BLaER1 (cell line): ENCODE results near the gene NDUFAF4.

Experiments
- H3K27ac ChIP-seq: shearing (Covaris generic); formaldehyde crosslinking; 2 replicates; pipeline ENCODE4 v1.8.1; 2022
- H3K27me3 ChIP-seq: shearing (Covaris generic); formaldehyde crosslinking; 2 replicates; pipeline ENCODE4 v1.8.1; 2022
- H3K36me3 ChIP-seq: shearing (Covaris generic); formaldehyde crosslinking; 2 replicates; pipeline ENCODE4 v1.8.1; 2022
- H3K4me1 ChIP-seq: shearing (Covaris generic); formaldehyde crosslinking; 2 replicates; pipeline ENCODE4 v1.8.1; 2022
- H3K4me2 ChIP-seq: shearing (Covaris generic); formaldehyde crosslinking; 2 replicates; pipeline ENCODE4 v1.8.1; 2022
- H3K4me3 ChIP-seq: shearing (Covaris generic); formaldehyde crosslinking; 2 replicates; pipeline ENCODE4 v1.8.1; 2022
- H3K9ac ChIP-seq: shearing (Covaris generic); formaldehyde crosslinking; 2 replicates; pipeline ENCODE4 v1.8.1; 2022
- H3K9me3 ChIP-seq: shearing (Covaris generic); formaldehyde crosslinking; 2 replicates; pipeline ENCODE4 v1.8.1; 2022
- H4K20me1 ChIP-seq: shearing (Covaris generic); formaldehyde crosslinking; 2 replicates; pipeline ENCODE4 v1.8.1; 2022
- Cebpa-rat ChIP-seq: shearing (Covaris generic); IDR thresholded peaks from 2 replicates; pipeline ENCODE4 v1.8.1; 2022

Gene NDUFAF4

DNA sequence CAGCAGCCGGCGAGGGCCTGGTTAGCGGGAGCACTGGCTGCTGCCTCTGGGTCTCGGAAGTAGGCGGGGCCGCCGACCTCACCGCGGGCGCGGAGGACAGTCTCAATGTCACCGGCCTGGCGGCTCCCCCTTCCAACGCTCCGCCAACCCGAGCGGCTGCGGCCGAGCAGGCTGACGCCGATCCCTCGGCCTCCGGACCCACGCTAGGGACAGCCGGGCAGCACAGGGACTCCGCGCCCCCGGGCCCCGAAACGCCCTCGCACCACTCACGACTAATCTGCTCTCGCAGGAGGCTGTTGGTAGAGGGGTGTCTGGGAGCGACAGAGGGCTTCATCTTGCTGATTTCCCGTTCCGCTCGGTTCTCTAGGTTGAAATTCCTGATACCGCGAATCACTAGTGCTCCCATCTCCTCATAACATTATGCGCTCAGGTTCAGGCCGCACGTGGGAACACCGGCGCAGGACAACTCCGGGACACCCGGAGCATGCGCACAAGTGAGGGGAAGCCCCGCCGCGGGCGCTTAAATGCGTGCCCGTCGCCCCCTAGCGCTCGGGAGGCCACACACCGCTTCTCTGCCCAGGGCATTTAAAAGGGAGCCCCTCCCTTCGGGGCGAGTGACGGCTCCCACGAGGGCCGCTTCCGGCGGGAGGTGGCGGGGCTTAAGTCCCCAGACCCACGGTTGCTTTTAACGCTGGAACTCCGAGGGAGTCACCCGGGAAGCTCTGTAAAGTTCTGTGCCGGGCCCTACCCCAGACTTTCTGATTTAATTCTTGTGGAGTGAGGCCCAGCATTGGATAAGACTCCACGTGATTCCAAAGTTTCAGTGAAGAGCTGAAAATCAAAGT lies at the start of gene NDUFAF4:
NDUFAF4 (minus strand) TSS at position 496 of the 845 bp plus-strand sequence; CDS start at position 406, 90 bp downstream.
- TF ChIP-seq Cebpa-rat = no peak
- peak within 1 kb of the TSS; percentile 85 for H3K9ac ChIP-seq

GRCh38 chr6:96947055-96947454 lies 49.4 kb upstream of the NDUFAF4 start:
- no peak overlapping the region for H3K27ac ChIP-seq
- no peaks in the 10 kb centered on the region for H3K9me3 ChIP-seq
- H3K4me1 ChIP-seq = no peaks in the 10 kb centered on the region
- no peak overlapping the region for H3K9ac ChIP-seq
- H3K4me3 ChIP-seq = no peak overlapping the region
- H3K36me3 ChIP-seq = no peaks in the 10 kb centered on the region
- no peak overlapping the region for H3K4me2 ChIP-seq
- no peak for TF ChIP-seq Cebpa-rat
- no peaks in the 10 kb centered on the region for H4K20me1 ChIP-seq
- no peaks in the 10 kb centered on the region for H3K27me3 ChIP-seq

More for the DNA sequence above, at the start of gene NDUFAF4:
- peak within 1 kb of the TSS; percentile 84 for H3K4me2 ChIP-seq
- no peaks in the 10 kb centered on the region for H3K9me3 ChIP-seq
- peak within 1 kb of the TSS; percentile 85 for H3K4me3 ChIP-seq
- peak within 1 kb of the TSS; percentile 83 for H3K27ac ChIP-seq
- peaks cover 32% of the 10 kb centered on the region for H3K36me3 ChIP-seq
- peaks cover 43% of the 10 kb centered on the region for H4K20me1 ChIP-seq
- peaks cover 45% of the 10 kb centered on the region for H3K4me1 ChIP-seq
- H3K27me3 ChIP-seq = no peaks in the 10 kb centered on the region

- no peaks in the 10 kb centered on the region for H3K27me3 ChIP-seq
- H3K27ac ChIP-seq = no peak overlapping the region
- no peak for TF ChIP-seq Cebpa-rat
- H3K9ac ChIP-seq = no peak overlapping the region
- H3K4me2 ChIP-seq = no peak overlapping the region
- H4K20me1 ChIP-seq = no peaks in the 10 kb centered on the region
- no peaks in the 10 kb centered on the region for H3K9me3 ChIP-seq
- H3K4me3 ChIP-seq = no peak overlapping the region
- no peaks in the 10 kb centered on the region for H3K4me1 ChIP-seq
- no peaks in the 10 kb centered on the region for H3K36me3 ChIP-seq
These were observed 46.0 kb upstream of the NDUFAF4 start for GRCh38 chr6:96943555-96944215.

DNA sequence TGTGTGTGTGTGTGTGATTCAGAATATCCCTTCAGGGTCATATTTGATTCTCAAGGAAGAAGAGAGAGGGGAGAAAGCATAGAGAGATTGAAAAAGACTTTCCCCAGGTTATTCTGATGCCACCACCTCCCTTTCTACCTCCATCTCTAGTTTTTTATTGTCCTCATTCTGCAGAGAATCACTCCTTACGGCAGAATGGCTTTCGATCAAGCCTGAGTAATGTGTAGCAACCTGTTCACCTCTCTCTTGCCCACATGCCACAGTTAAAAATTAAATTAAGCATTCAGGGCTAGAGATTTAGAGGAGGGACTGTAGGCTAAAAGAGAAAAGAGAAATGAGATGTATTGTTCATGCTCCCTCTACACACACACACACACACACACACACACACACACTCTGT lies 45.0 kb upstream of the NDUFAF4 start:
- Histone ChIP-seq H3K9ac (no peak overlapping the region), H3K4me2 (no peak overlapping the region), H3K36me3 (no peaks in the 10 kb centered on the region), H3K27ac (no peak overlapping the region), H3K27me3 (no peaks in the 10 kb centered on the region), H4K20me1 (no peaks in the 10 kb centered on the region), H3K4me3 (no peak overlapping the region), H3K9me3 (no peaks in the 10 kb centered on the region), H3K4me1 (no peaks in the 10 kb centered on the region)
- no peak for TF ChIP-seq Cebpa-rat

GRCh38 chr6:96940322-96940721 lies 42.6 kb upstream of the NDUFAF4 start:
- H3K27me3 ChIP-seq = no peaks in the 10 kb centered on the region
- H3K27ac ChIP-seq = no peak overlapping the region
- no peaks in the 10 kb centered on the region for H3K4me1 ChIP-seq
- H3K4me3 ChIP-seq = no peak overlapping the region
- H3K9me3 ChIP-seq = no peaks in the 10 kb centered on the region
- H3K36me3 ChIP-seq = no peaks in the 10 kb centered on the region
- H3K4me2 ChIP-seq = no peak overlapping the region
- no peaks in the 10 kb centered on the region for H4K20me1 ChIP-seq
- no peak overlapping the region for H3K9ac ChIP-seq
- no peak for TF ChIP-seq Cebpa-rat

DNA sequence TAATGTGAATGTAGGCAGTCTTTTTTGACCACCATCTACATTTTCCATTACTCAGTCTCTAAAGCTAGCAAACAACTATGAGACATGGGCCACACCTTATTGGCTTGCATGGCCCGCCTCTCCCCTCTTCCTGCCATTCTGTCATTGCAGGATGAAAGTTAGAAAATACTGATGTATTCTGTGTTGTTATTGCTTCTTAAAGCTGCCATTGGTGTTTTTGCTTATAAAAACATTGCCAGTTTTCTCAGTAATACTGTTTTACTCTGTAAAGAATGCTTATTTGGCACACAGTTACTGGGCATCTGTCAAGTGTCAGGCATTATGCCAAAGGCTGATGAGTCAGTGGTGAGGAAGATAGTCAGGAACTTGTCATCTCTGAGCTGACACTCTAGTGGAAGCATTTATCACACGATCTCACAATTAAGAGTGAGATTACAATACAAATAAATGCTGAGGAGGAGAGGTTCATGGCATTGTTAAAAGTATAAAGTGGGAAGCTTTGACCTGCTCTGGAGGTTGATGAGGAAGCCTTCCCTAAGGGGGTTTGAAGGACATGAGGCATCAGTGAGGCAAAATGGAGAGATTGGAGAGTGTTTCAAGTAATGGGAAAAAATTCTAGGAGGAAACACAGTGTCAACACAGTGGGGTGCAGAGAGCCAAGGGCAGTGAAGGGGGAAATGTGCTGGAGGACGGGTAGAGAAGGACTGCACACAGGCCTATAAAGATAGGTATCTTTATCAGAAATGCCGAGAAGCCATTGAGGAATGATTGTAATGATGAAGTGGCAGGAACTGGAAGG lies 41.5 kb upstream of the NDUFAF4 start:
- no peaks in the 10 kb centered on the region for H3K4me1 ChIP-seq
- H4K20me1 ChIP-seq = no peaks in the 10 kb centered on the region
- H3K27me3 ChIP-seq = no peaks in the 10 kb centered on the region
- TF ChIP-seq Cebpa-rat = no peak
- no peak overlapping the region for H3K27ac ChIP-seq
- H3K4me2 ChIP-seq = no peak overlapping the region
- no peaks in the 10 kb centered on the region for H3K9me3 ChIP-seq
- H3K36me3 ChIP-seq = no peaks in the 10 kb centered on the region
- H3K9ac ChIP-seq = no peak overlapping the region
- H3K4me3 ChIP-seq = no peak overlapping the region

DNA sequence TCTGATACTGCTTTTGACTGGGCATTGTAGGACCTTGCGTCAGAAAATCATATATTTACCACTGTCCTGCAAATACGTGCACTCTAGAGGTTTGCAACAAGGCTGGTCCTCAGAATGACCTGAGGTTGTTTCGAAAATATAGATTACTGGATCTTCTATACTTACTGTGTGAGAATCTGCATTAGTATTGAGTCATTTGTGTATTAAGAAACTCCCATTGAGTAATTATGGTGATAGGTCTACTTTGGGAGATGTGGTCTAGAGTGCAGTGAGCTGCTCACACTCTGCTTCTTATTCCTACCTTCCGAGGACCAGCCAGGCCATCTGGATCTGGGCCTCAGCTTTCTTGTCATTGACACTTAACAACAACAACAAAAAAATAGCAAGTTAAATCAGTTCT lies 36.4 kb upstream of the NDUFAF4 start:
- no peak overlapping the region for H3K4me2 ChIP-seq
- H3K9ac ChIP-seq = no peak overlapping the region
- H3K4me3 ChIP-seq = no peak overlapping the region
- no peaks in the 10 kb centered on the region for H3K9me3 ChIP-seq
- TF ChIP-seq Cebpa-rat = no peak
- H3K27me3 ChIP-seq = no peaks in the 10 kb centered on the region
- H3K4me1 ChIP-seq = no peaks in the 10 kb centered on the region
- no peaks in the 10 kb centered on the region for H3K36me3 ChIP-seq
- no peaks in the 10 kb centered on the region for H4K20me1 ChIP-seq
- no peak overlapping the region for H3K27ac ChIP-seq

DNA sequence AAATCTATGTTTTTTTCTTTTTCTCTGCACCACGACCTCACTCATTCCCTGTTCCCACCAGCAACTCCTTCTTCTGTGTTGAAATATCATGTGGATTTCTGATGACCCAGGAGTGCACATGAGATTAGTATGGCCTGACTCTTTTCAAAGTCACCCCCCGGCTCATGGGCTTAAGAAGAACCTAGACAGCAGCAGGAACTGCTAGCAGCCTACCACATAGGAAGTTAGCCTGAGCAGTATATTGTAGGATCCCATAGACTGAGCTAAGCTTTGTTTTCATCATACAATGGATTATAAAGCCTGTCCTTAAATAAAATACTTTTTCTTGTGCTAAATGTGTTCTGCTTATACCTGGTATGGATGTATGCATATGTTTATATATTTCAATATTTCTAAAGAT lies 33.5 kb upstream of the NDUFAF4 start:
- TF ChIP-seq Cebpa-rat = no peak
- Histone ChIP-seq H3K36me3 (no peaks in the 10 kb centered on the region), H3K27ac (no peak overlapping the region), H3K4me2 (no peak overlapping the region), H3K4me1 (no peaks in the 10 kb centered on the region), H3K27me3 (no peaks in the 10 kb centered on the region), H3K4me3 (no peak overlapping the region), H3K9ac (no peak overlapping the region), H3K9me3 (no peaks in the 10 kb centered on the region), H4K20me1 (no peaks in the 10 kb centered on the region)

DNA sequence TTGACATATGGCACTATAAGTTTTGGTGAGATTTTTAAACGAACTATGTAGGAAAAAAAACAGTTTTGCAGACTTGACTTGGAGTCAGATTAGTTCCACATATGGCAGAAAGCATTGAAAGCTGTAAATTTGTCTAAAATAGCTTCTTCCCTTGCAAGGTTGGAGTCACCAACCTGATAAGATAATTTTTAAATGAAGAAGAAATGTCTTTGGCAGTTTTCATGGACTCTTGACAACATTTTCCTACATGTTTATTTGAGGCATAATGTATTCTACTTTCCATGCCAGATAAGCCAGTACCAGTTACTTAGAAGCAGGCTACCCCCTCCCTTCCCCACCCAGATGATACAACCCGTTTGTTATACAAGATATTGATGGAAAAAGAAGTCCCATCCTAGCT lies 32.0 kb upstream of the NDUFAF4 start:
- Histone ChIP-seq H4K20me1 (no peaks in the 10 kb centered on the region), H3K36me3 (no peaks in the 10 kb centered on the region), H3K4me1 (peaks cover 5% of the 10 kb centered on the region; the same call in 1 of the 2 replicates), H3K27ac (no peak overlapping the region), H3K9me3 (no peaks in the 10 kb centered on the region), H3K27me3 (no peaks in the 10 kb centered on the region), H3K4me3 (no peak overlapping the region), H3K4me2 (no peak overlapping the region), H3K9ac (no peak overlapping the region)
- TF ChIP-seq Cebpa-rat = no peak
